Keratinocyte (primary cell): Measurements from ENCODE around the gene SCARB1.

Source experiments
- CTCF ChIP-seq, 3 experiments: IDR thresholded peaks in 1 of 3; conservative IDR thresholded peaks in 1 of 3; optimal IDR thresholded peaks in 1 of 3; 2 replicates in 2 of 3; 3 replicates in 1 of 3; pipeline versions ENCODE3 to v1.5.1; 2011; ENCODE audit warnings: low read length in 3 of 3, mild to moderate bottlenecking in 3 of 3, moderate library complexity in 2 of 3, control low read depth in 1 of 3, inconsistent platforms in 1 of 3; ENCODE audit not compliant: insufficient read depth in 2 of 3; ENCODE audit errors: extremely low read depth in 1 of 3
- EZH2 ChIP-seq: IDR thresholded peaks from one replicate; pipeline ENCODE4 v1.6.1; 2012; ENCODE audit warnings: inconsistent platforms, mild to moderate bottlenecking, low read length, moderate library complexity

GRCh38 chr12:124863416-124864325 is at the start of gene SCARB1:
- no peak for TF ChIP-seq EZH2
- peak in 1 of 3 experiments; percentile 30 for TF ChIP-seq CTCF (optimal IDR thresholded peaks at IDR 0.05 in 1 of 3, IDR thresholded peaks at IDR 0.05 in 1 of 3, conservative IDR thresholded peaks at IDR 0.05 in 1 of 3; ENCODE audit: extremely low read depth in 1 of 3, insufficient read depth in 2 of 3, low read length in 3 of 3)
